Pancreas (tissue), 10 donors: Measurements from ENCODE around the gene GSTM3. TPM values are rescaled to one million over a fixed set of nuclear protein-coding genes. Genes with fewer than 3 reads are reported as not detected.

ENCODE experiments used
- ATAC-seq, 4 donors: fragments of 200-7000 bp; cut with Tn5 transposase; one replicate each; pipeline versions ENCODE4 v1.8.0 to v1.9.1; 2020; ENCODE audit warnings: mild to moderate bottlenecking in 4 of 4, moderate library complexity in 4 of 4
- DNase-seq, 6 donors: peaks; one replicate each; pipeline ENCODE4 v3.0.0-alpha.2; 2020
- FAIRE-seq: peaks from 2 replicates; lab custom pipeline; 2012; peaks lifted over from hg19 to GRCh38; lab: Jason Lieb, UNC
- H3K27ac ChIP-seq, 4 donors: fragments of 200-600 bp; sonication (generic); 1 replicate in 3 of 4; 2 replicates in 1 of 4; pipeline versions ENCODE4 v1.5.0 to v1.8.0; 2020
- H3K27me3 ChIP-seq, 4 donors: fragments of 200-600 bp; one replicate each; pipeline ENCODE4 v1.8.0; 2021
- H3K36me3 ChIP-seq, 3 donors: fragments of 200-600 bp; sonication (generic) in 1 of 3; one replicate each; pipeline versions ENCODE4 v1.5.0 to v1.8.0; 2020 to 2021
- H3K4me1 ChIP-seq, 3 donors: fragments of 200-600 bp; one replicate each; pipeline ENCODE4 v1.8.0; 2021
- H3K4me3 ChIP-seq, 4 donors: fragments of 200-600 bp; sonication (generic) in 2 of 4; one replicate each; pipeline versions ENCODE4 v1.5.0 to v1.8.0; 2020 to 2021
- H3K9me3 ChIP-seq, 4 donors: fragments of 200-600 bp; one replicate each; pipeline ENCODE4 v1.8.0; 2021
- WGBS, 2 donors: extraction: QIAGEN DNeasy Blood & Tissue Kit; methylation state at CpG; one replicate each; pipeline ENCODE4 v1.1.7; 2013; 5-methylcytosine and 5-hydroxymethylcytosine counted together
- intact Hi-C, 3 donors: fragments of 100-400 bp; cut with DNase I; formaldehyde crosslinking; loops; one replicate each; pipeline versions ENCODE4 v1.11.1 to v1.14.2; 2022
- polyA plus RNA-seq, 2 donors: library from polyadenylated mRNA; stranded (reverse); fragments of 200-250 nt; gene quantifications; one replicate each; pipeline ENCODE4 v1.2.3, GENCODE V29; 2013
- total RNA-seq, 6 donors: library from RNA; stranded (reverse); fragmentation: NEBNext Ultra II Directional in 4 of 6; extraction: Animal tissue kit (Norgen Biotek cat#: 25700) in 4 of 6; gene quantifications; one replicate each; pipeline versions ENCODE4 v1.2.1 to v1.2.4, GENCODE V29; 2021 to 2023
- TF ChIP-seq, protein P1 (sequence below), 4 donors: fragments of 200-600 bp; sonication (generic) in 3 of 4; IDR thresholded peaks; one replicate each; pipeline versions ENCODE4 v1.5.0 to v1.8.0; 2021; ENCODE audit warnings: antibody characterized with exemption in 4 of 4
- donor health status: healthy with polysubstance abuse.
- donor health status: DM: no; HTN: no; CAD: no; lungs with moderate emphysema.
- donor health status: DM: no; HTN: no; CAD: no.
- donor health status: control.
- donor health status: control.
- donor health status: Bipolar disorder and iron deficiency.
- donor health status: DM: yes; HTN: yes; CAD: no.
- donor health status: DM: no; HTN: no; CAD: no.
- donor health status: DM: no; HTN: no; CAD: no.
- donor health status: DM: yes; HTN: yes; CAD: no.

The GSTM3 gene
- total RNA-seq (10 to 100 TPM; 13.9 to 29.0 (median 19.1) TPM), polyA plus RNA-seq (10 to 100 TPM; 37.2 to 58.1 TPM)

DNA sequence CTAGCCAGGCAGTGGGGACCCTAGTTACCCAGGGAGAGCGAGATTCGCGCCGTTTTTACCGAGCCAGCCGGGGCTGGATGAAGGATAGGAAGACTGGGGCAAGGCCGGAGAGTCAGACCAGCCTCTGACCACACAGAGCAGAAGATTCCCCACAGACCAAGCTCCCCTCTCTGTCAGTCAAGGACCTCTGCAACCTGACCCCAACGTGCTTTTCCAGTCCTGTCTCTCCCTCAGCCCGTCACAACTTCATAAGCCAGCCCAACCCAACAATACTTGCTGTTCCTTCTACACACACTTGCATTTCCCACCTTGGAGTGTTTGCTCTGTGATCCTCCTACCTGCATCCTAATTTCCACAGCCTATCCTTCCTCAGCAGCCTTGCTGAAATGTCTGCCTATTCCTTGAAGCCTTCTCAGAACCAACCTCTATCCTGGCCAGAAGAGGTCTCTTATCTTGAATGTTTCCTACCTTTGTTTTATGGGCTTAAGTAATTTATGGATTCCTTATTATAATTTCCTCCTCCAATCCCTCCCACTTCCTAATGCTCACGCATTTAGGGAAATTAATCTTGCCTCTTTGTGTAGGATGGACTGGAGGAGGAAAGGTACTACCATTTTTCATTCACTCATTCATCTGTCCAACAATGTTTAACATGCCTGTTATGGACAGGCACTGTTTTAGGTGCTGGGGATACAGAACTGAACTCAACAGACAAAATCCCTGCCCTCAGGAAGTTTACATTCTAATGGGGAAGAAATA lies at the start of gene GSTM3:
TSS of gene GSTM3 (minus strand) at position 424 of the 759 bp plus-strand sequence. CDS start 751 bp downstream, outside the sequence.
- WGBS, 2 donors = 2 to 17% methylated on average over 10 of the region's 10 CpGs
- Histone ChIP-seq H3K4me3 (peak within 1 kb of the TSS; percentile 34 to 82 (median 50)), H3K27me3 (no peaks in the 10 kb centered on the region), H3K4me1 (no peaks in the 10 kb centered on the region), H3K27ac (peak within 1 kb of the TSS in 2 of 4 donors; percentile 39 to 64), H3K36me3 (peaks cover 0 to 7% (median 0%) of the 10 kb centered on the region in 3 donors), H3K9me3 (no peaks in the 10 kb centered on the region)
- TF ChIP-seq, protein P1, sequence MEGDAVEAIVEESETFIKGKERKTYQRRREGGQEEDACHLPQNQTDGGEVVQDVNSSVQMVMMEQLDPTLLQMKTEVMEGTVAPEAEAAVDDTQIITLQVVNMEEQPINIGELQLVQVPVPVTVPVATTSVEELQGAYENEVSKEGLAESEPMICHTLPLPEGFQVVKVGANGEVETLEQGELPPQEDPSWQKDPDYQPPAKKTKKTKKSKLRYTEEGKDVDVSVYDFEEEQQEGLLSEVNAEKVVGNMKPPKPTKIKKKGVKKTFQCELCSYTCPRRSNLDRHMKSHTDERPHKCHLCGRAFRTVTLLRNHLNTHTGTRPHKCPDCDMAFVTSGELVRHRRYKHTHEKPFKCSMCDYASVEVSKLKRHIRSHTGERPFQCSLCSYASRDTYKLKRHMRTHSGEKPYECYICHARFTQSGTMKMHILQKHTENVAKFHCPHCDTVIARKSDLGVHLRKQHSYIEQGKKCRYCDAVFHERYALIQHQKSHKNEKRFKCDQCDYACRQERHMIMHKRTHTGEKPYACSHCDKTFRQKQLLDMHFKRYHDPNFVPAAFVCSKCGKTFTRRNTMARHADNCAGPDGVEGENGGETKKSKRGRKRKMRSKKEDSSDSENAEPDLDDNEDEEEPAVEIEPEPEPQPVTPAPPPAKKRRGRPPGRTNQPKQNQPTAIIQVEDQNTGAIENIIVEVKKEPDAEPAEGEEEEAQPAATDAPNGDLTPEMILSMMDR (IDR thresholded peaks at IDR 0.05) = no peak
- no peak for FAIRE-seq
- no peak for DNase-seq
- intact Hi-C loops = no loop called here
- ATAC-seq = peak in 3 of 4 donors; percentile 7 to 41 (median 9)

DNA sequence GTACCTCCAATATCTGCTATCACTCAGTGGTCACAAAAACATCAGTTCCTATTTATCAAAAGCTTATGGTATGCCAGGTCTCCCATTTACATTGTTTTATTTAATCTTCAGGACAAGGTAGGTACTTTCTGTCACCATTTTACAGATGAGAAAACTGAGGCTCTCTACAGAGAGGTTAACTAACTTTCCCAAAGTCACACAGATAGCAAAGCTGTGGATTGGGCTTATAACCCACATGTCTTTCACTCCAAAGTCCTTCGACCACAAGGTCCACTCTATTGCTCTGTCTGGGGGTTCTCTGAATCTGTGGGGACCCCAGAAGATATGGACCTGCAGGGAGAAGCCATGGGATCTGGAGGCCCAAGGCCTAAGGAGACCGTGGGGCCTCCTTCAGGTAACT lies 49.5 kb upstream of the GSTM3 start:
- no peaks in the 10 kb centered on the region for H3K27me3 ChIP-seq
- 77 to 100% methylated on average over 2 of the region's 2 CpGs for WGBS, 2 donors
- no peak overlapping the region for H3K4me3 ChIP-seq
- FAIRE-seq (no peak), DNase-seq (peak in 1 of 6 donors; percentile 3), ATAC-seq (no peak)
- peaks cover 0 to 11% (median 0%) of the 10 kb centered on the region in 3 donors for H3K4me1 ChIP-seq
- intact Hi-C loops = no loop called here
- H3K36me3 ChIP-seq = no peaks in the 10 kb centered on the region
- H3K9me3 ChIP-seq = no peaks in the 10 kb centered on the region
- TF ChIP-seq, protein P1 (IDR thresholded peaks at IDR 0.05) = no peak
- H3K27ac ChIP-seq = no peak overlapping the region

DNA sequence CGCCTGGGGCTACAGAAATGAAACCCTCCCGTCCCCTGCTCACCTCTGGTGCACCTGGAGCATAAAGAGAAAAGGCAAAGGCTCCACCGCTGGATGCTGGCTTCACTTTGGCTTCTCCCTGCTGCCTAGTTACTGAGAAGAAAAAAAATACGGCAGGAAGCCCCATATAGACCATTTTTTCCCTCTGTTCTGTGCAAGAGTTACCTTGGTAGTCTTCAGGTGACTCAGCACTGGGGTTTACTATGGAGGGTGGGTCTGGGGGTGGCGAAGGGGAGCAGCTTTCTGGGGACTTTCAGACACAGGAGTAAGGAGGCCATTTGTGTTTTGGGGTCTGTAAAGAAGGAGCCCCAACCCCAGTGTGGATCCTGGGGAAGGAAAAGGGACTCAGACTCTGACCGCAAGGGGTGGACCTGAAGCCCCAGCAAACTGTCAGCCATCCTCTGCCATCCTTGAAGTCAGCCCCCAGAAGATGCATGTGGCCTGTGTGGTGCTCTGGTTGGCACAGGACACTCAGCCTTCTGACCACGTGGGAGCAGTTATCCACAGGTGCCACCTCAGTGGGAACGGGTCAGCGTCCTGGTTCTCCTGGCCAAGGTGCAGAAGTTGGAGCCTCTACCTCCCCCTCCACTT lies 48.8 kb upstream of the GSTM3 start:
- Histone ChIP-seq H3K4me3 (no peak overlapping the region), H3K36me3 (no peaks in the 10 kb centered on the region), H3K27me3 (no peaks in the 10 kb centered on the region), H3K4me1 (peaks cover 0 to 11% (median 0%) of the 10 kb centered on the region in 3 donors), H3K9me3 (no peaks in the 10 kb centered on the region), H3K27ac (no peak overlapping the region)
- peak in 2 of 6 donors; percentile 9 to 18 for DNase-seq
- FAIRE-seq = no peak
- TF ChIP-seq, protein P1 (IDR thresholded peaks at IDR 0.05) = no peak
- WGBS, 2 donors = 77 to 80% methylated on average over 9 of the region's 9 CpGs
- no peak for ATAC-seq
- intact Hi-C loops = no loop called here

DNA sequence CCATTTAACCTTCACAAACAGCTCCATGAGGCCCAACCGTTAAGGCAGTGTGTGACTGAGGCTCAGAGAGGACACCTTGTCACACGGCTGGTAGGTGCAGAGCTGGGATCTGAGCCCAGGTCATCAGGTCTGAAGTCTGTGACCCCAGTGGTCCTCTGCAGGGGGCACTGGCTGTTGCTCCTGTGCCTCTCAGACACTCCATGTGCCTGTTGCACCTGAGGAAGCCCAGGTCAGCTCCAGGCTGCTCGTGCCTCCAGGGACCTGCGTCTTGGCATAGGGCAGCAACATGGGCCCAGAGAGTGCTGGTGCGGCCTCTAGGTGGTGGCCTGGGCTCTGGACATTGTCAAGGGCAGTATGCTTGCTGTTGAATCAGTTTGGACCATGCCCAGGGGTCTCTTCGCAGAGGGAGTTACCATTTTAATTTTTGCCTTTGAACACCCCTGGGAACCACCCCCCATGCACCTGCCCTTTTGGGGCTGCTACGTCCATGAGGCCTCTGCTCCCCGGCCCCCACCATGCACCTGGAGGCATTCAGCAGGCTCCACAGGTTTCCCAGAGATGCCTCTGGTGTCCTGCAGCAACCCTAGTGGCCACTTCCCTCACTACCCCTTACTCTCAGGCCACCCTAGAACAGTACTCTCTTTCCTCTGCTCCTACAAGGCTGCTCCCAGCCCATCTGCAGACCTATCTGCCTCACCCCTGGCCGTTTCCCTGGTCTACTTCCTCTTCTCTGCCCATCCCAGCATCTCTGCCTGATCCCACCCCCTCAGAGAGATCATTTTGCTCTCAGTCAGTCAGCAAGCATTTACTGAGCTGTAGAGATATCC lies 48.1 kb upstream of the GSTM3 start:
- no peak overlapping the region for H3K4me3 ChIP-seq
- TF ChIP-seq, protein P1 (IDR thresholded peaks at IDR 0.05) = peak in 1 of 4 donors; percentile 10
- no peaks in the 10 kb centered on the region for H3K9me3 ChIP-seq
- FAIRE-seq (no peak), DNase-seq (peak in 2 of 6 donors; percentile 8 to 44), ATAC-seq (no peak)
- no peak overlapping the region for H3K27ac ChIP-seq
- peaks cover 0 to 11% (median 0%) of the 10 kb centered on the region in 3 donors for H3K4me1 ChIP-seq
- 81 to 88% methylated on average over 9 of the region's 9 CpGs for WGBS, 2 donors
- intact Hi-C loops = no loop called here
- no peaks in the 10 kb centered on the region for H3K36me3 ChIP-seq
- H3K27me3 ChIP-seq = no peaks in the 10 kb centered on the region
